ENCODE measurements around the gene ELP2. TPM values are rescaled to one million over a fixed set of nuclear protein-coding genes. Genes with fewer than 3 reads are reported as not detected.

Gene ELP2, protein sequence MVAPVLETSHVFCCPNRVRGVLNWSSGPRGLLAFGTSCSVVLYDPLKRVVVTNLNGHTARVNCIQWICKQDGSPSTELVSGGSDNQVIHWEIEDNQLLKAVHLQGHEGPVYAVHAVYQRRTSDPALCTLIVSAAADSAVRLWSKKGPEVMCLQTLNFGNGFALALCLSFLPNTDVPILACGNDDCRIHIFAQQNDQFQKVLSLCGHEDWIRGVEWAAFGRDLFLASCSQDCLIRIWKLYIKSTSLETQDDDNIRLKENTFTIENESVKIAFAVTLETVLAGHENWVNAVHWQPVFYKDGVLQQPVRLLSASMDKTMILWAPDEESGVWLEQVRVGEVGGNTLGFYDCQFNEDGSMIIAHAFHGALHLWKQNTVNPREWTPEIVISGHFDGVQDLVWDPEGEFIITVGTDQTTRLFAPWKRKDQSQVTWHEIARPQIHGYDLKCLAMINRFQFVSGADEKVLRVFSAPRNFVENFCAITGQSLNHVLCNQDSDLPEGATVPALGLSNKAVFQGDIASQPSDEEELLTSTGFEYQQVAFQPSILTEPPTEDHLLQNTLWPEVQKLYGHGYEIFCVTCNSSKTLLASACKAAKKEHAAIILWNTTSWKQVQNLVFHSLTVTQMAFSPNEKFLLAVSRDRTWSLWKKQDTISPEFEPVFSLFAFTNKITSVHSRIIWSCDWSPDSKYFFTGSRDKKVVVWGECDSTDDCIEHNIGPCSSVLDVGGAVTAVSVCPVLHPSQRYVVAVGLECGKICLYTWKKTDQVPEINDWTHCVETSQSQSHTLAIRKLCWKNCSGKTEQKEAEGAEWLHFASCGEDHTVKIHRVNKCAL
- total RNA-seq: 77.8 and 122 TPM in 2 replicates

DNA sequence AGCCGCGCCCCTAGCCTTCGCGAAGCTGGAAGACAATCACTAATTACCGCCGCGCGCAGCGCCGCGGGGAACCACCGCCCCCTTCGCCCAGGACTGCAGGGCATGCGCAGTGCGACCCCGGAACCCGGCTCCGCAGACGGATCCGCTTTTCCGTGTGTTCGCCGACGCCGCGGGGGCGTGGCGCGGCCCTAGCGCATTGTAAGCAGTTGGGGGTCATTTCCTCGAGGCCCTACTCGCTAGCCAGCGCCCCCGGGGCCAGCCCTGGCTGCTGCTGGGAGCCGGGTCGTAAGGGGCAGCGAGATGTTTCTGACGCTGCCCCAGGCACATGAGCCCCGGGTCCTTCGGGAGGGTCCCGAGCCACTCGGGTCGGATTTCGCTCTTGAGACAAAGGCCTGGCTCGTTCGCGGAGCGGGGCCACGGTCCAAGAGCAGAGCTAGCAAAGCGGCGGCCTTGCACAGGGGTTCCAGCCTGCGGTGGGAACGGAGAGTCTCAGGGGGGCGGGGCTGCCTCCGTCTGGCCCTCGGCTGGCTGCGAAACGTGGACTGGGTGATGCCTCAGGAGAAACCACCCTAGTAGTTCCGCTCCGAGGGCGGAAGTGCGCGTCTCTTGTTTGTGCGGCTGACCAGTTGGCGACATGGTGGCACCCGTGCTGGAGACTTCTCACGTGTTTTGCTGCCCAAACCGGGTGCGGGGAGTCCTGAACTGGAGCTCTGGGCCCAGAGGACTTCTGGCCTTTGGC, at the start of gene ELP2, which contains the start of gene SLC39A6:
TSS of gene ELP2 (plus strand) at position 600 of the 739 bp plus-strand sequence. CDS start at position 635, 35 bp downstream.
TSS of gene SLC39A6 (minus strand) at position 41 of the 739 bp plus-strand sequence. CDS start 2,333 bp downstream, outside the sequence.

GRCh38 chr18:36187193-36187825, 57.6 kb downstream of the ELP2 start, which contains the start of gene MOCOS:
TSS of gene MOCOS (plus strand) at chr18:36187497. CDS start at chr18:36187540, 43 bp downstream.

Other genes starting within 250 kb of the ELP2 start
- gene RPRD1A, start 62.3 kb upstream of the ELP2 start, total RNA-seq: 59.5 and 63.3 TPM in 2 replicates
- 80.9 and 150 TPM in 2 replicates for gene SLC39A6, start 559 bp upstream of the ELP2 start, total RNA-seq
- gene MOCOS, start 57.6 kb downstream of the ELP2 start, total RNA-seq: 2.9 and 4.8 TPM in 2 replicates
- 2.3 and 9.9 TPM in 2 replicates for gene FHOD3, start 167.8 kb downstream of the ELP2 start, total RNA-seq